HG02798 (cell line): Measurements from ENCODE around the gene CUEDC2.

Experiments used
- ATAC-seq: cut with Tn5 transposase; IDR thresholded peaks from one replicate; pipeline ENCODE4 v1.9.1; 2021; ENCODE audit warnings: mild to moderate bottlenecking; ENCODE audit not compliant: unreplicated experiment, poor library complexity

Gene CUEDC2

DNA sequence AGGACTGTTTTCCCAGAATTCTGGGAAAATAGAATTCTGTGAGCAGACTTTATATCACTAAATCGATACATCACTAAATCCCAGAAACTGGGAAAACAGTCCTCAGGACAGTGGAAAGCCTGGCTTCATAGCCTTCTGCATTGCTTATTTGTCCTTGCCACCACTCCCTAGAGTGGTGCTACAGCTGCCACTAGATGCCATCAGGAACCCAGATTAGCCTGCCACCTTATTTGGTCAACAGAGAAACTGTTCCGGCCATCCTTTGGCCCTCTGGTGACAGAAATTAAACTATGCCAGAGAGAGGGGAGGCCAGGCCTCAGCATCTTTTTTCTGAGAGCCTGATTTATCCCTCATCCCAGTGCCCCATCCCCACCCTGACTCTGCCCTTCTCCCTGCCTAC lies 56.5 kb downstream of the CUEDC2 start:
- no peak for ATAC-seq

DNA sequence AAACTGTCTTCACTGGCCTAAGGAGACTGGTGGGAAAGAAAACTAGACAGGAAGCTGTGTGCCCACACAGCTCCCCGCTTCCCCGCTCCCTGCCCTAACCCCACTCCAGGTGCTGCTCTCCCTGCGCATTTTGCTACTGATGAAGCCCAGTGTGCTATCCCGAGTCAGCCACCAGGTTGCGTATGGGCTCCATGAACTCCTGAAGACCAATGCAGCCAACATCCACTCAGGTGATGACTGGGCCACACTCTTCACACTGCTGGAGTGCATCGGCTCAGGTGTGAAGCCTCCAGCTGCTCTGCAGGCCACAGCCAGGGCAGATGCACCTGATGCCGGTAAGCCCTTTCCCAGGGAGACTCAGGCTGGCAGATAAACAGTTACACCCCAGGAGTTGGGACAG lies 57.1 kb downstream of the CUEDC2 start:
- no peak for ATAC-seq
